GM19438 (cell line): Measurements from ENCODE around the gene PATL1.
"Not testable (repeated sequence)": the region's sequence is repeated elsewhere in the genome, so short reads cannot be mapped to it uniquely, and the experiment has no call there.

ENCODE experiments used
- ATAC-seq: cut with Tn5 transposase; IDR thresholded peaks from one replicate; pipeline ENCODE4 v1.9.1; 2021; ENCODE audit warnings: low read depth; ENCODE audit not compliant: unreplicated experiment

The PATL1 gene

DNA sequence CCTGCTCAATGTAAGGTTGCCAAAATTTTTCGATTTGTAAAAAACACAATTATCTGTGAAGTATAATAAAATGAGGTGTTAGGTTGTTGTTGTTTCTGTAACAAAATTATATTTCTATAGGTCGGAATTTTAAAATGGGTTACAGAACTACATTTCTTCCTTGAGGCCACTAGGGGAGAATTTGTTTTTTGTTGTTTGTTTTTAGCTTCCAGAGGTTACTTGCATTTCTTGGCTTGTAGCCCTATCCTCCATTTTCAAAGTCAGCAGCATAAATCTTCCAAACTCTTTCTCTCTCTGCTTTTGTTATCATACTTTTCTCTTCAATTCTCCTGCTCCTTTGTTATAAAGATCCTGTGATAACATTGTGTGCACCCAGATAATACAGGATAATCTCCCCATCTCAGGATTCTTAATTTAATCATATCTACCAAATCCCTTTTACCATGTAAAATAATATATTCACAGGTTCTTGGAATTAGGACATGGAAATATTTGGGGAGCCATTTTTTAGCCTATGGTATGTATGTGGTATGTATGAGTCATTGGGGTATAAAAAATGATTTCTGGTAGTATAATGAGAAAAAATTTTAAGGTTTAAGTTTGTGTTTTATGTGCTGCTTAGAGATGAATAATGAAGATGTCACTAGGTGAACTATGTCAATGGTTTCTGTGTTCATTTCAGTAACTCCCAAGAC, 9.4 kb upstream of the PATL1 start:
- no peak for ATAC-seq

DNA sequence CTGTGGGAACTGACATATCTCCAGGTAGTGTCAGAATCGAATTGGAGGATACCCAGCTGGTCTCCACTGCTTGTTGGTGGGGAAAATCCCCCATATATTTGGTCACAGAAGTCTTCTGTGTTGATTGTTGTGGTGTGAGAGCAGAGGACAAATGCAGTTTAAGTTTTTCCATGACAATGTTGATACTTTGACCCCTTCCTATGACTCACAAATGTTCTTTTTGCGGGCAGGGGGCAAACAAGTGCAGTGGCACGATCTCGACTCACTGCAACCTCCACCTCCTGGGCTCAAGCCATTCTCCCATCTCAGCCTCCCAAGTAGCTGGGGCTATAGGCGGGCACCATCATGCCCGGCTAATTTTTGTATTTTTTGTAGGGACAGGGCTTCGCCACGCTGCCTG, 7.4 kb upstream of the PATL1 start:
- no peak for ATAC-seq

DNA sequence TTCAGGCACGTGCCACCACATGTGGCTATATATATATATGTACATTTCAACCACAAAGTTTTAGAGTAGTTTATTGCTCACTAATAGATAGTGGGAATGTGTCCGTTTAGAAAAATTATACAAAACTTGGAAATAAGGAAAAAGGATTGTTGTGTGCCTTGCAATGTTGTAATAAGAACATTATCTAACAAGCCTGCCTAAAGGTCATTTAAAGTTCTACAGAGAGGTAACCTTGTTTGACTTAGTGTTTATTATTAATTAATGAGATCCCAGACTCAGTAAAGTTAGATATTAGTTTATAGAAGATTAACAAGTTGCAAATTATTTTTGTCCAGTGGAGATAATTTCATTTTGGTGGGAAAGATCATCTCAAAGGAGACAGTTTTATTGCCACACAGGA, 5.5 kb upstream of the PATL1 start:
- ATAC-seq: no peak

DNA sequence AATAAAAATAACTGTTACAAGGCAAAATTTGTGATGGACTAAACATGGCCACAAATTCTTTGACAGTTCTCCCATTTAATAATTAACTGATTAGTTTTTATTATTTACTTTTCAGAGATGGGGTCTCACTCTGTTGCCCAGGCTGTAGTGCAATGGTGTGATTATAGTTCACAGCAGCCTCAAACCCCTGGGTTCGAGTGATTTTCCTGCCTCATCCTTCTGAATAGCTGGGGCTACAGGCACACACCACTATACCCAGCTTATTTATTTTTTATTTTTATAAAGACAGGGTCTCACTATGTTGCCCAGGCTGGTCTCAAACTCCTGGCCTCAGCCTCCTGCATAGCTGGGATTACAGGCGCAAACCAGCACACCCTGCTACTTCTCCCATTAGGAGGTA, 4.5 kb upstream of the PATL1 start:
- ATAC-seq: no peak

DNA sequence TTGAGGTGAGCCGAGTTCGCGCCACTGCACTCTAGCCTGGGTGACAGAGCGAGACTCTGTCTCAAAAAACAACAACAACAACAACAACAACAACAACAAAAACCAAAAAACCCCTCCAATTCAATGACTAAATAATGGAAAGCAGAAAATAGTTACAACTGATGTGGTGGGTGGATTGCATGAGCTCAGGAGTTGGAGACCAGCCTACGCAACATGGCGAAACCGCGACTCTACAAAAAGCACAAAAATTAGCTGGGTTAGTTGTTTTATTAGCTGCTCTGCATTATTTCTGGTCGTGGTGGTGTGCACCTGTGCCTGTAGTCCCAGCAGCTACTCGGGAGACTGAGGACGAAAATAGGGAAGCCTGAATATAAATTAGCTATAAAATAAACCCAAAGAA, 2.6 kb upstream of the PATL1 start:
- ATAC-seq: no peak

DNA sequence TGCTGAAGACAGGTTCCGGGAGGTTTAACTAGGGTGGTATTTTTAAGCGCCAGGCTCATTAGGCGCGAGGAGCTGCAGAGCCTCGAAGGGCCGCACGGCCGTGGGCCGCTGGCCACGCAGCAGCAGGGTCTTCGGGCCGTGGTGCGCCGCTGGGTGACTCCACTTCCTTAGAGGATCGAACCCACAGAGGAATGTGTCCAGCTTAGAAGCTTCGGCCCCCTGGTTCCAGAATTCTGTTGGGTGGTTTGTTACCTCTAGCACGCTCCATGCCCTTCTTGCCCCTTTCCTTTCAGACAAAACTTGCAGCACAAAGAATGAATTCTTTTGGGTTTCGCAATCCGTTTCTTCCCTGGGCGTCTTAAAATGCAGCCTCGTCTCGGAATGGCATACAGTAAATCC, 773 bp upstream of the PATL1 start:
- ATAC-seq: peak; percentile 26

DNA sequence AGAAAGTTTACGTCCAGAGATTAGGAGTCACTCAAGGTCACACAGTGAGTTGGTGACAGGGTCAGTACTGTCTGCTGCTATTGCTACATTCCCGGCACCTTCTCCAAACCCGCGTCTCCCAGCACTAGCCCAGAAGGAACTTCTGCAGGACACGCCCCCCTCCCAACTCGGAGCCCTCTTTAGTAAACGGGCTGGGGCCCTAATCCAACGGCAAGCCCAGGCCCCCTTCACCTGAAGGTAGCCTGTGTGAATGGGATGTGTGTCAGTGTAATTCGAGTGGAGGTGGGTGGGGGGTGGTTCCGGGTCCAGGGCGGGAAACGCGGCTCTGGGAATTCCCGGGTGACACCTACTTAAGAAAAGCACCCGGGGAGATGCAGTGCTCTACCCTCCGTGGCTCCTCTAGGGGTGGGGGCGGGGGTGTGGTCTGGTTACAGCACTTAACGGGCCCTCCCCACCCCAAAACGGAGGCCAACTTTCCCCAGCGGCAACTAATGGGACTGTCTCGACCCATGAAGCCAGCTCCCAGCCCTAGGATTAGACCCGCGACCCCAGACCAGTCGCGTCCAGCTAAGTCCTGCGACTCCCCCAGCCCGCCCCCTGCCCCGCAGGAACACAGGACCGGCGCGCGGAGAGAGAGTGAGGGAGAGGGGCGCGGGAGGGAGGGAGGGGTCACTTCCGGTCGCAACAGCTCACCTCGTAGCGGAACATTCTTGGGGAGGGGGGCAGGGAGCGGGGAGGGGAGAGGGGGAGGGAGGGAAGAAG, 468 bp downstream of the PATL1 start:
- peak; percentile 29 for ATAC-seq

DNA sequence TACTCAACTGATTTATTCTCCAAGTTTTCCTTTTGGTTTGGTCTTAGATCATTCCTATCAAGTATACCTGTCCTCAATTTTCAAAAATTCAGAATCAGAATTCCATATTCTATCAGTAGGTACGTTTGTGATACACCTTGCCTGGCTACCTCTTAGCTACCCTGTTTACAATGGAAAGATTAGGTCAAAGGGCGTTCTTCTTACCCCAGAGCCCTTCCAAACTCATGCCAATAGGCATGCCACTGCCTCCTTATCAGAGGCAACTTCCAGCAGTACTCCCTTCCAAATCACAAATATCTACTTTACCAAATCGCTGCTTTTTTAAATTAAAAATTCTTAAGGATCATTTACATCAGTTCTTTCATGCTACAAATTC, 1.0 kb downstream of the PATL1 start:
- no peak for ATAC-seq

DNA sequence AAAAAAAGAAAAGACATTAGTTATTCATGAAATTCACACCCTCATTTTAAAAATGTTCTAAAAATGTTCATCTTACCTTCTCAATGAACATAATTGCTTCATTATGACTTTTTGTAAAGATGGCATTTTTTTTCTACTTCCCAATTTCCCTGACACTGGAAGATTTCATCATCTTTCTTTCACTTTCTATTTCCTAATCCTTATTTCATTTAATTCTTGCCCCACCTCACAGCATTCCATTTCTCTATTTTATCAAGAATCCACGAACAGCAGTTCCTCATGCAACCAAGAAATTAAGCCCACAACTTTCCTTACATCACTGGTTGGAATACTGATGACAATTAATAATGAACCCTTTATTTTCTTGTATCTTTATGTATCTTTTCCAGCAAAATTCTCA, 1.9 kb downstream of the PATL1 start:
- no peak for ATAC-seq

DNA sequence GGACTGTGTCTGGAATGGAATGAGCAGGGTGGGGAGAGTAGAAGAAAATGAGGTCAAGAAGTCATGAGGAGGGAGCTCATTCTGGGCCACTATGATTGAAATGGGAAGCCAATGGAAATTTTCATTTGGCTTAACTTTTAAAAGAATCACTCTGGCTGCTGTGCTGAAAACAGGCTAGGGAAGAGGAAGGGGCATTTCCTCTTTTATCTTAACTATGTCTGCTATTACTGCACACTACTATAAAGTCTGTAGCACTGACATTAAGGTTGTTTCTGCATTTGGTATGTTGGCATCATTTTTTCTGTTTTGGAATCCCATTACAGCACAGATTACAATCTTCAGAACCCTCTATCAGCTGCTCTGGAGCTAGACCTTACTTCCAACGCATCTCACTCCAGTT, 8.2 kb downstream of the PATL1 start:
- ATAC-seq: no peak

DNA sequence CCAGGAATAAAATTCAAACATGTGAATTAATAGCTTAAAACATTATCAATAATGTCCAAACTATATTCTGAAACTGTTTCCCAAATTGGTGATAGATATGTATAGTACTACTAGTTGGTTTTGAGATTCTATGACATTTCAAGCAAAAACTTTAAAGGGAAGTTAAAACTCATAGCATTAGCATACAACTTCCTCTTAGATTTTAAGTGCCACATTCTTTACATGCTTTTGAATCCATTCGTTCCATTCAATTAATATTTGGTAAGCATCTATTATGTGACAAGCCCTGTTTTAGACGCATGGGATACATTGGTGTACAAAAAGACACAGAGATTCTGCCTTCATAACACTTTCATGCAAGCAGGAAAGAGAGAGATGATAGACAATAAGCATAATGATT, 8.9 kb downstream of the PATL1 start:
- no peak for ATAC-seq

DNA sequence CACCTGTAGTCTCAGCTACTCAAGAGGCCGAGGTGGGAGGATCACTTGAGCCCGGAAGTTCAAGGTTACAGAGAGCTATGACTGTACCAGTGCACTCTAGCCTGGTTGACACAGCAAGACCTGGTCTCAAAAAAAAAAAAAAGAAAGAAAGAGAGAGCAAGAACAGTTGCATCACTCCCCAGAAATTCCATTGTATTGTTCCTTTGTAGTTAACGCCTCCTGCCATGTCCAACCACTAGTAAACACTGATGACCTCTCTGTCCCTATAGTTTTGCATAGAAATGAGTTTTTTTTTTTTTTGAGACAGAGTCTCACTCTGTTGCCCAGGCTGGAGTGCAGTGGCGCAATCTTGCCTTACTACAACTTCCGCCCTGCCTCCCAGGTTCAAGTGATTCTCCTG, 10.8 kb downstream of the PATL1 start:
- ATAC-seq: no peak

DNA sequence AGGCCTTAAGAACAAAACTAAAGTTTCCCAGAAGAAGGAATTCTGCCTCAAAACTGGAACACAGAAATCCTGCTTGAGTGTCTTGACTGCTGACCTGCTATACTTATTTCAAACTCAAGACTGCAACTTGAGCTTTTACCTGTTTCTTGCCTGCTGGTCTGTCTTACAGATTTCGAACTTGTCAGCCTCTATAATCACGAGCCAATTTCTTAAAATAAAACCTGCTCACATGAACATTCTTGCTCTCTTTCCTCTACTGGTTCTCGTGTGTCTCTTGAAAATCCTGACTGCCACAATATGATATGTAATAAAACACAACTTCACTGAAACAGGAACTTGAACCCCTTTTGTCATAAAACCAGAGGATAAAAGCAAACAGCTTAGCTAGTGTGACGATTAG, 13.9 kb downstream of the PATL1 start:
- ATAC-seq: no peak

DNA sequence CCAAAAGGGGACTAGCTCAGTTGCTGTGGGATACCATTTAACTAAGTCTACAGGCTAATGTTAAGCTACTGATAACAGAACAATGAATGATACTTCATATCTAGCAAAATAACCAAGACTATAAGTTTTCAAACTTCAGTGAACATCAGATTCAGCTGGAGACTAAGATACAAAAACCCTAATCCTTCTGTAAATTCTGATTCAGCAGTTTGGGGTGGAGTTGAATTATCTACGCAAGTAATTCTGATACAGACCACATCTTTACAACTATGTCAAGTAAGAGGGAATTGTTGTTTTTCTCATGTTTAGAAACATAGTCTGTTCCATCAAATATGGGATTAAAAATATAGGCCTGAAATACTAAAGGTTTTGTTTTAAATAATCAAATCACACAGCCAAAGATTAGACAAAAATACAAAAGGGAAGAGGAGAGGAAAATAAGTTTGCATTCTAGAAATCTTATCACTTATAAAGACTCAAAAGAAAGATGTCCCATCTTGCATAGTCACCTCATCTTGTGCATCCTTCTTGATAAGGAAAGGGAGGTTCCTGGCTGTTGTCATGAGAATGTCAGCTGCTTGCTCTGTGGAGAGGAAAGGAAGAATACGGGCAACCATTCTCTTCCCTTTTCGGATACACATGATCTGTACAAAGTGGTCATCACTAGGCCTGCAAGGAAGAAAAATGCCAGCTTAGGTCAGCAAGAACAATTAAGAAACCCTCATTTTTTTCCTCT, 21.4 kb downstream of the PATL1 start:
- ATAC-seq: no peak

DNA sequence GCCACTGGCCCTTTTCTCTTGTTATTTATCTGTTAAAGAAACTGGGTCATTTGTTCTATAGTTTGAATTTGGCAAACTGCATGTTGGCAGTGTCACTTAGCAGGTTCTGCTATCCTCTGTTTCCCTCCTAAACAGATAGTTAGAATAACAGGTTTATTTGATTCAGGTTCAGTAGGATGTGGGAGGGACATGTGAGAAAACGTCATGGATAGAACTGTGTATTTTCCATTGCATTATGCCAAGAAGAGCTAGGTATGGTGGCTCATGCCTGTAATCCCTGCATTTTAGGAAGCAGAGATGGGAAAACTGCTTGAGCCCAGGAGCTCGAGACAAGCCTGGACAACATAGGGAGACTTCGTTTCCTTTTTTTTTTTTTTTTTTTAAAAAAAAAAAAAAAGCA, 24.3 kb downstream of the PATL1 start:
- ATAC-seq: no peak

DNA sequence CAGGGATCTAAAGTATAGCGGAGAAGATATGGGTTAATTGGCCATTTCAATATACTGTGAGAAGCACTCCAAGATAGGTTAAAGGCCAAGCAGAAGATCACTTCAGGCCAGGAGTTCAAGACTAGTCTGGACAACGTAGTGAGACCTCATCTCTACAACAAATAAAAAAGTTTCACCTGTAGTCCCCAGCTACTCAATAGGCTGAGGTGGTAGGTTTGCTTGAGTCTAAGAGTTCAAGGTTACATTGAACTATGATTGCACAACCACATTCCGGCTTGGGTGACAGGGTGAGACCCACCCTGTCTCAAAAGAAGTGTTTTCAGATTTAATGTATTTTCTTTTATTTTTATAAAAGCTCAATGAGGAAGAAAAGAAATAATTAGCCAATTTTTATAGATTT, 25.4 kb downstream of the PATL1 start:
- ATAC-seq: no peak

DNA sequence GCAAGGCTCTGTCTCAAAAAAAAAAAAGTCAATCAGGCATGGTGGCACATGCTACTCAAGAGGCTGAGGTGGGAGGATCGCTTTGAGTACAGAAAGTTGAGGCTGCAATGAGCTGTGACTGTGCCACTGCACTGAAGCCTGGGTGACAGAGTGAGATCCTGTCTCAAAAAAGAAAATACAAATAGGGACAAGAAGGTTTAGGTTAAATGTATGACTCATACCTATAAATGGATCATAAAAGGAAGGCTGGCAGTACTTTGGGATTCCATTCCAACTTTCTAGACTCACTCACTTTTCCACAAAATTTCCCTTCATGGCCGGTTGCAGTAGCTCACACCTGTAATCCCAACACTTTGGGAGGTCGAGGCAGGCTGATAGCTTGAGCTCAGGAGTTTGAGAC, 27.7 kb downstream of the PATL1 start:
- ATAC-seq: no peak

DNA sequence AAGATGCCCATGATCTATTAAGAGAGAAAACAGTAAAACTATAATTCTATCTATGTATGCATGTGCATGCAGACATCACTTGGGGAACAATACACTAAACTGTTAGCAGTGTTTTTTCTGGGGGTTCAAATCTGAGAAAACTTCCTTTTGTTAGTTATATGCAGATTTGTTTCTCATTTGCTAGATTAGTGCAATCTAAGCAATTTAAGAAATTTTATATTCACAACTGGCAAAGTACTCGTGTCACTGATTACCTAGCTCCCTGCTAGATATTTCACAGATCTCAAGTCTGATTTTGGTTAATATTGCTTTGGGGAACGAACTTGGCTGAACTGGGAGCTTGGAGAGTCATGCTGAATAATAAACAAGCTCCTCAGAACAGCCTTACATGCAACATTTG, 38.3 kb downstream of the PATL1 start:
- ATAC-seq: no peak

DNA sequence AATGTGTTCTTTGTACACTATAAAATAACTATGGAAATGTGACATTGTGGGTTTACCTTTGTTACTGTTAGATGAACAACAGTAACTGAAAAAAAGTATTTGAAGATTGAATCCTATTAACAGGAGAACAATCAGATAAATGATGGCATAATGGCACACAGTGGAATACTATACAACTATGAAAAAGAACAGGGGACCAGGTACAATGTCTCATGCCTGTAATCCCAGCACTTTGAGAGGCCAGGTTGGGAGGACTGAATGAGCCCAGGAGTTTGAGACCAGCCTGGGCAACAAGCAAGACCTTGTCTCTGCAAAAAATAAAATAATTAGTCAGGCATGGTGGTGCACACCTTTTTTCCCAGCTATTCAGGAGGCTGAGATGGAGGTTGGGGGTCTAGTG, 38.8 kb downstream of the PATL1 start:
- ATAC-seq: no peak

DNA sequence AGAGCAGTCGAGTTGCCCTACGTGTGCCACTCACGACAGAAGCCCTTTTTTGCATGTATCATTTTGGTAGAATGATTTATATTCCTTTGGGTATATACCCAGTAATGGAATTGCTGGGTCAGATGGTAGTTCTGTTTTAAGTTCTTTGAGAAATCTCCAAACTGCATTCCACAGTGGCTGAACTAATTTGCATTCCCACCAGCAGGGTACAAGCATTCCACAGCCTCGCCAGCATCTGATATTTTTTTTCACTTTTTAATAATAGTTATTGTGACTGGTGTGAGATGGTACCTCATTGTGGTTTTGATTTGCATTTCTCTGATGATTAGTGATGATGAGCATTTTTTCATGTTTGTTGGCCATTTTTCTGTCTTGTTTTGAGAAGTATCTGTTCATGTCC, 41.9 kb downstream of the PATL1 start:
- ATAC-seq: not testable (repeated sequence)

DNA sequence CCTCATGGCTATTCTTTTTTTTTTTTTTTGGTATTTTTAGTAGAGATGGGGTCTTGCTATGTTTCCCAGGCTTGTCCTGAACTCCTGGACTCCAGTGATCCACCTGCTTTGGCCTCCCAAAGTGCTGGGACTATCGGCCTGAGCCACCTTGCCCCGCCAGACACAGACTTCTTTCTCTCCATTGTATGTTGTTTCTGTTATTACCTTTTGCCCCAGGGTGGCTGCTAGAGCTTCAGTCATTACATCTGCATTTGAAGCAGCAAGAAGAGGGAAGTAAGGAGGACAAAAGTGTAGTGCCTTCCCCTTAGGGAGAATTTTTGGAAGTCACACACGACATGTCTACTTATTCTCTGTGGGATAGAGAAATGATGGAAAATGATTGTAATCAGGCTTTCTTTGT, 43.1 kb downstream of the PATL1 start:
- ATAC-seq: no peak

DNA sequence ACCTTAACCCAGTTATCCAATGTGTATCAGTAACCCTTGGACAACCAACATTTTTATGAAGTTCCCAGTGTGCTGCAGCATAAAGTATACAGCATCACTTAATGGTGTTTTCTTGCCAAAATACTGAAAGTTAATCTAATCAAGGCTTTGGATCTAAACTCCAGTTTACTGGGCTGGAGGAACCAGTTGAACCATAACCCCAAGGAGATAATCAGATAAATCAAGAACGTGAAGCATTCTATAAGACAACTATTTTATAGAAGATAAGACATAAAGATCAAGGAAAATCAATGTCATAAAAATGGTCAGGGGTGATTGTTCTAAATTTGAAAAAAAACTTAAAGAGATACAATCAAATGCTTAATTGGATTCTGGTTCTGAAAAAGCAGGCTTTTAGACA, 51.0 kb downstream of the PATL1 start:
- ATAC-seq: no peak
